Activated CD4-positive, alpha-beta T cell treated with anti-CD3 and anti-CD28 coated beads, Interleukin-2, amount 50 U/mL, for 24 hours (primary cell): ENCODE measurements around the gene C20orf96.
"Not testable (repeated sequence)": the region's sequence is repeated elsewhere in the genome, so short reads cannot be mapped to it uniquely, and the experiment has no call there.

ENCODE experiments used
- DNase-seq, 2 donors: peaks; one replicate each; pipeline ENCODE4 v3.0.0-alpha.2; 2020; ENCODE audit warnings: low read depth in 1 of 2, low spot score in 1 of 2

C20orf96 gene, protein sequence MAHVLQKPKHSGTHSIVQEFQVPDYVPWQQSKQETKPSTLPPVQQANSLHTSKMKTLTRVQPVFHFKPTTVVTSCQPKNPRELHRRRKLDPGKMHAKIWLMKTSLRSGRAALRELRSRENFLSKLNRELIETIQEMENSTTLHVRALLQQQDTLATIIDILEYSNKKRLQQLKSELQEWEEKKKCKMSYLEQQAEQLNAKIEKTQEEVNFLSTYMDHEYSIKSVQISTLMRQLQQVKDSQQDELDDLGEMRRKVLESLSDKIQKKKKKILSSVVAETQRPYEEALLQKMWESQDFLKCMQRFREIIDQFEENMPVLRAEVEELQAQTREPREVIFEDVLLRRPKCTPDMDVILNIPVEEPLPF

DNA sequence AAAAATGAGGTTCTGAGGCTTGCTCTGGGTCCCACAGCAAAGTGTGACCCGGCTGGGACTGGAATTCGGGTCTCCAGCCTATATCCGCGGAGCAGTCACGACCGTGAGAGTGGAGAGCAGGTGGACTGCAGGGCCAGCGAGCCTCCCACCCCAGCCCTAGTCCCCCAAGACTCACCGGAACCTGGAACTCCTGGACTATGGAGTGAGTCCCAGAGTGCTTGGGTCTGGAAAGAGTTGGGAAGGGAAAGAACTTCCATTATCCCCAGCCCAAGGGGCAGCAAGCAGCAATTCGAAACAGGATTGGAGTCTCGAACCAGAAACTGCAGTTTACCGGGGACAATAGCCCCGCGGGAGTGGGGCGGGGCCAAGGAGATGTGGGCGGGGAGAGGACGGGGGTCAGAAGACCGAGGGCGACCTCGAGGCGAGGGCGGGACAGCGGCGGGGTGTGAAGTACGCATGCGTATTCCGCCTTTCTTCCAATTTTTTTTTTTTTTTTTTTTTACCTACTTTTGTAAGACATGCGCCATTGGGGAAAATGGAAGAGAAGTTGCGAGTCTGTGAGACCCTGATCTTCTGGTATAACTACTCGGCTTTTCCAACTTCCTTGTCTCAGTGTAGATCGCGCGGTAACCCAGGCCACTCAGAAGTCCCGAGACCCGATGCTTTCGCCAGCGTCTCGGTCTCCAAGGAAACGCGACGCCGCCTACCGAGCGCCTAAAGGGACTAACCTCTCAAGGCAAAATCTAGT lies at the start of gene C20orf96:
TSS of gene C20orf96 (minus strand) at position 667 of the 748 bp plus-strand sequence. CDS start at position 527, 140 bp downstream.
- peak; percentile 58 to 84 for DNase-seq

DNA sequence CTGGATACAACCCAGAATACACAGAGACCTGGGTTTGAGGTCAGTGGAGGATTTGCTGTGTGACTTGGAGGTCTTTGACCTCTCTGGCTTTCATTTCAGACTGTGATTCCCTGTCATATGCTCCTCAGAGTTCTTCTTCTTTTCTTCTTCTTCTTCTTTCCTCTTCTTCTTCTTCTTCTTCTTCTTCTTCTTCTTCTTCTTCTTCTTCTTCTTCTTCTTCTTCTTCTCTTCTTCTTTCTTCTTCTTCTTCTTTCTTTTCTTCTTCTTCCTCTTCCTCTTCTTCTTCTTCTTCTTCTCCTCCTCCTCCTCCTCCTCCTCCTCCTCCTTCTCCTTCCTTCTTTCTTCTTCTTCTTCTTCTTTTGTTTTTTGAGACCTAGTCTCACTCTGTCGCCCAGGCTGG lies 45.5 kb upstream of the C20orf96 start:
- not testable (repeated sequence) for DNase-seq

DNA sequence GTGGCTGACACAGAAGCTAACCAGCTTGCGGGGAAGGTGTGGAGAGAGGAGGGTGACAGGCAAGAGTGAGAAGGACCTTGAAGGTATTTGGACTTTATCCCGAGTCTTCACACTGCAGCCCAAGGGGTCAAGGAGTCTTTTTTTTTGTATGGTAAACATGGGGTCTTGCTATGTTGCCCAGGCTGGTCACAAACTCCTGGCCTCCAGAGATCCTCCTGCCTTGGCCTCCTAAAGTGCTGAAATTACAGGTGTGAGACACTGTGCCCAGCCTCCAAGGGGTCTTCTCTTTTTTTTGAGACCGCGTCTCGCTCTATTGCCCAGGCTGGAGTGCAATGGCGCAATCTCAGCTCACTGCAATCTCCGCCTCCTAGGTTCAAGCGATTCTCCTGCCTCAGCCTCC lies 44.0 kb upstream of the C20orf96 start:
- no peak for DNase-seq

DNA sequence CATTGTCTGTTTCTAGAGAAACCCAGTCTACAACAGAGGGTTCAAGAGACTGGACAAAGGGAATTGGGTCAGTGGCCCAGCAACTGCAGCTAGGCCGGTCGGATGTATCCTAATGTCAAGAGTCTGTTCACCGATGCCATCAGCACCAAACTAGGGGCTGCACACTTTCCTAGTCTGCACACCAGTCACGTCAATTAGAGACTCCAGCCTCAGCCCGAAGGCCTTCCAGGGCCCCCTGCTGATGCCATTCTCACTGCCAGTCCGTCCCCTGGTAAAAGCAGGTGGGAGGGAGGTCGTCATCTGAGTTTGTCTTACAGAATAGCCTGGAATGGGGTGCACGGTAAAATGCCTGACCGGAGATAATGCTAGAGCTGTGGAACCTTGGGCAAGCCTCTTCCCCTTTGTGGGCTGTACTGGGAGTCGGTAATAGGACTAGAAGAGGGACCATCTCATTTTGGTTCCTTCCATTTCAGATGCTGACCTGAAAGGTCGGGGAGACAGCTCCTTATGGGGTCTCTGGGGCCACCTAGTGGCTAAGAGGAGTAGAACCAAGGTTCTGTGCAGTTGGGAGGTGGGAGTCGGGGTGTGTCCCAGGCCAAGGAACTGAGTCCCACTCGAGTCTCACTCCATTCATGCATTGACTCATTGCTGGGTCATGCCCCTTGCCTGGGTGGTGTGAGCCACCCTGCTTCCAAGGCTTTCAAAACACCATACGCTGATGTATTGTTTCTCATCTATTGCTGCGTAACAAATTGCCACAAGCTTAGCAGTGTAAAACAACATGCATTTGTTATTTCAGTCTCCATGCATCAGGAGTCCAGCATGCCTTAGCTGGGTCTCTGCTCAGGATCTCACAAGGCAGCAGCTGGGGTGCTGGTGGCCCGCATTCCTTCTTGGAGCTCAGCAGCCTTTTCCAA lies 39.9 kb upstream of the C20orf96 start:
- DNase-seq: peak in 1 of 2 donors; percentile 54

DNA sequence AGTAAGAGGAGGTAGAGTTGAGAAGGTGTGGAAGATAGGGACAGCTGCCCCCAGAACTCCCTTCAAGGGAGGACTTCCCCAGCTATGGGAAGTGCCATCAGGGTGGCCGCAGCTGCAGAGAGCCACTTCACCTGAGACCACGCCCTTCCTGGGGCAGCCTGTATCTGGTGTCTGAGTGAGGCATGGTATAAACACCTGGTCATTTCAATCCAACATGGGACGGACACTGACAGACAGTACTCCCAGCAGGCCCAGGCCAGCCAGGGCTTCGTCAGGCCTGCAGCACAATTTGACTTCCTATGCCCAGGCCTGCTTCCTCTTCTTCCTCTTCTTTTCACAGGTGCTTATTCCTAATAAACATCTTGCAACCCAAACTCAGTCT lies 39.3 kb upstream of the C20orf96 start:
- no peak for DNase-seq

DNA sequence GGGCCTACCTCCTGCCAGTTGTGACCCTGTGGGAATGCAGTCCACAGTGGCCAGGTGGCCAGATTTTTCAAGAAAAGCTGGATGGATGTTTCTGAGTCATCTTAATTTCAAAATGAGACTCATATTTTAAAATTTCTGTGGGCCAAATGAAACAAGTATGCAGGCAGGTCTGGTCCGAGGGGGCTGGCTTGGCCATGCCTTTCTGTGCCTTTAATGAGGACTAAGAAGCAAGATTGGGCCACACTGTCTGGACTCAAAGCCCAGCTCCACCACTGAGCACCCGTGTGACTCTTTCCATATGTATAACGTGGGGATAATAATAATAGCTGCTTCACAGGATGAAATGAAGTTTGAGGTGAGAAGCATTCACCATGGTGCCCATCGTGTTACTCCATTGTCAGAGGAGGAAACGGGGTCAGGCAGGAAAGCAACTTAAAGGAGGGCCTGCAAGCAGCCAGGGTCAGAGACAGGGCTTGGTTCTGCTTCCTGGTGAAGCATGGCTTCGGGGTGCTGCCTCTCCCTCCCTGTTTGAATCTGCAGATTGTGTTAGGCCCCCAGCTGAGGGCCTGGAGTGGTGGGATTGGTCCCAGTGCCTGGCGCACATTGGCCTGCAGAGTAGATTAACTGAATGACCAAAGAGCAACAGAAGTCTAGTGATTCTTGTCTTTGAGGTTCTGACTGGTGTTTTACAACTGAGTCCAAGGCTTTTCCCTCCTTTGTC lies 38.6 kb upstream of the C20orf96 start:
- DNase-seq: no peak

DNA sequence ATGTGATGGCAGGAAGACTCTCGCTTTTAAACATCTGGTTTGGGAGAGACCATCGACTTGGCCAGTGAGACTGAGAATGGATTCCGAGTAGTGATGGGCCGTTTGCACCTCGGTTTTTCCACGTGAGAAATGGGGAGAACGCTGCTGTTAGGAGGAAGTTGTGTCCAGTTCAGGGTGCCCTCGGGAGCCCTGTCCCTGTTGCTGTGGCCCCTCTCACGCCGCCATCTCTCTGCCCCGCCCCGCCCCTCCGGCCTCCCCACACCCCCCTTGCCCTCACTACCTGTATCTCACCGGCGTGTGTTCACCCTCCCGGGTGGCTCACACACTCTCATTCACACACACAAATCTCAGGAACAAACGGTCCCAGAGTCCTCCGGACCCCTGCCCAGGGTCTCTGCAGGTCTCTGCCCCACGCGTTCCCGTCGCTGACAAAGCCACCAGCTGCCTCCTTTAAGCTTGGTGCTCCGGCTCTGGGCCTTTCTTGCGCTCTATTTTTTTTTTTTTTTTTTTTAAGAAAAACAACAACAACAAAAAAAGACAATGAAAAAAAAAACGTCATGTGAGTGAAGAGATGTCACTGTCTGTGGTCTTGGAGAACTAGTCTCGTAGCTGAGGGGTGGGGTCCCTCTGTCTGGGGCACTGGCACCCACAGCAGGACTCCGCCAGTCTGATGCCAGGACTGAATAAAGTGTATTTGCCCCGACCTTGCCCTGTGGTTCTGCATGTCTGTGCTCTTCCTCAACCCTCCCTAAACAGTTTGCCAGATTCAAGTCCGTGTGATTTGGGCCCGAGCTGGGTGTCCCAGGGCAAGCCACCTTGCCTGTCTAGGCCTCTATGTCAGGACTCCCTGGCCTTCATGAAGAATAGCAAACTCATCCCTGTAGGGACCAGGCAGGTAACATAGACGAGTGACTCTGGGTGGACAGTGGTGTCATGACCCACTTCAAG lies 37.8 kb upstream of the C20orf96 start:
- no peak for DNase-seq

DNA sequence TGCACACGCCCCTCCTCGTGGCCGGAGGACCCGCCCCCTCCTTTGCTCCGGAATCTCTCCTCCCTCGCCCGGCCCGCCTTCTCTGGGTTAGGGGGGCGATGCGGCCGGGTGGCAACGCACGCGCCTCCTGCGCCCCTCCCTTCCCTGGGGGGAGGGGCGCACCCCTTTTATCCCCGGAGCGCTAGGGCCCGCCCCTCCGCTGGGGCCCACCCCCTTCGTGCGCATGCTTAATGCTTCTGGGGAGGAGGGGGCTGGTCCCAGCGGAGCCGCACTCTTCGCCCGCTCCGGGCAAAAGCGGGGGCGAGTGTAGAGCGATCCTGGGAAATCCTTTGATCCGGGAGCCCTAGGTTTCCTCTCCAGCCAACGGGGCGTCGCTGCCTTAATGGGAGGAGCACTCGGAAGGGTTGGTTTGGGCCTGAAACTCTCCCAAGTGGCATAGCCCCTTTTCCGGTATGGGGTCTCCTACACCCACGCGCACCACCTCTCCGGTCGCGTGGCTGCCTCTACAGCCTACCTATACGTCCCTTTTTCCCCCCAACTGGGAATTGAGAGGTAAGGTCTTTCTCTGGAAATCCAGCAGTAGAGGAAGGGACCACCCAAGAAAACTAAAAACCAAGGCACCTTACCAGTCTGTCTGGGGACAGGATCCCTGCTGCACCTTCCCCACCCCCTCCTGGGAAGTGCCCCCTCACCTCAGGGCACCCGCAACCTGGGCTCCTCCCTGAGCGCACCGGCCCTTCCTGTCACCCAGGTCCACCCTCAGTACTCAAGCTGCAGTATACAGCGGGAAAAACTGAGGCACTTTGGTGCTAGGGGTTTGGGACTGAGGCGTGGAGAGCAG lies 36.9 kb upstream of the C20orf96 start:
- peak in 1 of 2 donors; percentile 36 for DNase-seq

DNA sequence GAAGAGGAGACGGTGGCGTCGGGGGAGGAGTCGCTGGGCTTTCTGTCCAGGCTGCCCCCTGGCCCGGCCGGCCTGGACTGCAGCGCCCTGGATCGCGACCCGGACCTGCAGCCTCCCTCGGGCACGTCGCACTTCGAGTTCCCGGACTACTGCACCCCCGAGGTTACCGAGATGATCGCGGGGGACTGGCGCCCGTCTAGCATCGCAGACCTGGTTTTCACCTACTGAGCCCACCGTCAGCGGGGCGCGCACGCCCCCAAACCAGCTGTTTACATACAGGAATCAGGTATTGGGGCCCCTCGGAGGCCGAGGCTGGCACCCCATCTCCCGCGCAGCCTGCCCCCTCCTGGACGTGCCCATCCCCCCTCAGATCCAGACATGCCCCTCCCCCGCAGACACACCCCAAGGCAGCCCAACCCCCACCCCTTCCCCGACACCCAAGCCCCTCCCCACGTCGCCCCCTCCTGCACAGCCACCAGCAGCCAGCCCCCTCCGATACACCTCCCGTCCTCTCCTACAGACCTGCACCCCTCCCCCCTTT lies 36.2 kb upstream of the C20orf96 start:
- no peak for DNase-seq

DNA sequence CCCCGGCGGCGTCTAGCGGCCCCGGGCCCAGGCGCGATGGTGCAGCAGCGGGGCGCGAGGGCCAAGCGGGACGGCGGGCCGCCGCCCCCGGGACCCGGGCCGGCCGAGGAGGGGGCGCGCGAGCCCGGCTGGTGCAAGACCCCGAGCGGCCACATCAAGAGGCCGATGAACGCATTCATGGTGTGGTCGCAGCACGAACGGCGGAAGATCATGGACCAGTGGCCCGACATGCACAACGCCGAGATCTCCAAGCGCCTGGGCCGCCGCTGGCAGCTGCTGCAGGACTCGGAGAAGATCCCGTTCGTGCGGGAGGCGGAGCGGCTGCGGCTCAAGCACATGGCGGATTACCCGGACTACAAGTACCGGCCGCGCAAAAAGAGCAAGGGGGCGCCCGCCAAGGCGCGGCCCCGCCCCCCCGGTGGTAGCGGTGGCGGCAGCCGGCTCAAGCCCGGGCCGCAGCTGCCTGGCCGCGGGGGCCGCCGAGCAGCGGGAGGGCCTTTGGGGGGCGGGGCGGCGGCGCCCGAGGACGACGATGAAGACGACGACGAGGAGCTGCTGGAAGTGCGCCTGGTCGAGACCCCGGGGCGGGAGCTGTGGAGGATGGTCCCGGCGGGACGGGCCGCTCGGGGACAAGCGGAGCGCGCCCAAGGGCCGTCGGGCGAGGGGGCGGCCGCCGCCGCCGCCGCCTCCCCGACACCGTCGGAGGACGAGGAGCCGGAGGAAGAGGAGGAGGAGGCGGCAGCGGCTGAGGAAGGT lies 35.5 kb upstream of the C20orf96 start:
- peak in 1 of 2 donors; percentile 21 for DNase-seq

DNA sequence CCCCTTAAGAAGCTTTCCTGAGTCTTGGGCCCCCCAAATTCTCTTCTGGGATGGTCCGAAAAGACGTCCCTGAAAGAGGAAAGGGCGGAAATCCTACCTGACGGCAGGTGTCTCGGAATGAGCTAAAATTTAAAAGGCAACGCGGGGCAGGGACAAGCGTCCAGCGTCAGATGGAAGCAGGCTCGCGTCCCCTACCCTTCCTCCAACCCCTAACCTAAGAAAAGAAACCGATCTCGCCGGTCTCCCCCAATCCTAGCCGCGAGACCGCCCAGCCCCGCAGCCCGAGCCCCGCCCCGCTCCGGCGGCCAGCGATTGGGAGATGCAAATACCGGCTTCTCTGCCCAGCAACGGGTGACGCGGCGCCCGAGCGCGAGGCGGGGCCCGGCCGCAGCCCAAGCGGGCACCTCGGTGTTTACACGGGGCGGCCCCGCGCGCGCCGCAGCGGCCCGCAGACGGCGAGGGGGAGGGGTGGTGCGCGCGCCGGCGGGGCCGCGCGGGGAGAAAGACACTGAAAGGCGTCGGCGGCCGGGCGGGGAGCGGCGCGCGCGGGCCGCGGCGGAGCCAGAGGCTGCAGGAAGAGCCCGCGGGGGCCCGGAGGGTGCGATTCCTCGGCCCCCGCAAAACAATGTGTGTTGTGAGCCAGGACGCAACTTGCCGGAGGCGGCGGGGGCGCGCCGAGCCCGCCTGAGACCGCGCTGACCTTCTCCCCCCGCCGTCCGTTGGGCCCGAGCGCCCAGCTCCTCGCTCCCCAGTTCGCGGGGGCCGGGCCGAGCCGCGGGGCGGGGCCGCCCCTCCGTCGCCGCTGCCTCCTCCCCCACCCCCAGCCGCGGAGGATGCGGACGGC lies 34.7 kb upstream of the C20orf96 start, which contains the start of gene SOX12:
TSS of gene SOX12 (plus strand) at position 508 of the 844 bp plus-strand sequence. CDS start 373 bp downstream, outside the sequence.
- DNase-seq: peak; percentile 91 to 92

DNA sequence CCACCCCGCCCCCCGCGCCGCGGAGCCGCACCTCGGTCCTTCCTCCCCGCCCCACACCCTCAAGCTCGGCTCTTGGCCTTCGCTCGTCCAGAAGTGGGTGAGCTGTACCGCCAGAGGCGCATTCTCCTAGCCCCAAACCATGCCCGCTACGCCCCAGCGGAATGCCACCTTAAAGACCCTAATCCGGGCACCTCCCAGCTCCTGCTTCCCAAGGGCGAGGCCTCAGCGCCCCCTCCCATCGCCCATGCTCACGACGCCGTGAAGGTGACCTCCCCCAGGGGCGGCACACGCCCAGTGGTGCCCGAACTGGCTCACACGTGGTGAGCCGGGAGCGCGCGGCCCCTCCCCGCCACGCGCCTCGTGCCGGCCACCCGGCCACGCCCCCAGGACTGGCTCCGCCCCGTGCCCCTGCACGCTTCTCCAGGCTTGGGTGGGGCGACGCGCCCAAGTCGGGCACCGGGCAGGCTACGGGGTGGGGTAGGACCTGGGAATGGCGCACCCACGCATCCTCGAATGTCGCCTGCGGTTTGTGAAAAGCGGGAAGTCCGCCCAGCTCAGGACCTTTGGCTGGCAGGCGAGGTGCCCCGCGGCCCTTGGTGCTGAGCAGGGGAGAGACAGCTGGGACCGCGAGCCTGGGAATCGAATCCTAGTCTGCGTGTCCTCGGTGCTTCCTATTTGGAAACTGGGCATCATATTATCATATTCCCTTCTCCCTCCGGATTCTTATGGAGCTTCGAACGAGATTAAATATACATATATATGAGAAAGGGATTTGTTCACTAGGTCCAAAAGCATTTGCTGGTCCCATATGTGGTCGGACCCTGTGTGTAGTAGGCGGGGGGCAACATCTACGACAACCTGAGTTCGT lies 33.9 kb upstream of the C20orf96 start:
- DNase-seq: peak; percentile 81 to 85

DNA sequence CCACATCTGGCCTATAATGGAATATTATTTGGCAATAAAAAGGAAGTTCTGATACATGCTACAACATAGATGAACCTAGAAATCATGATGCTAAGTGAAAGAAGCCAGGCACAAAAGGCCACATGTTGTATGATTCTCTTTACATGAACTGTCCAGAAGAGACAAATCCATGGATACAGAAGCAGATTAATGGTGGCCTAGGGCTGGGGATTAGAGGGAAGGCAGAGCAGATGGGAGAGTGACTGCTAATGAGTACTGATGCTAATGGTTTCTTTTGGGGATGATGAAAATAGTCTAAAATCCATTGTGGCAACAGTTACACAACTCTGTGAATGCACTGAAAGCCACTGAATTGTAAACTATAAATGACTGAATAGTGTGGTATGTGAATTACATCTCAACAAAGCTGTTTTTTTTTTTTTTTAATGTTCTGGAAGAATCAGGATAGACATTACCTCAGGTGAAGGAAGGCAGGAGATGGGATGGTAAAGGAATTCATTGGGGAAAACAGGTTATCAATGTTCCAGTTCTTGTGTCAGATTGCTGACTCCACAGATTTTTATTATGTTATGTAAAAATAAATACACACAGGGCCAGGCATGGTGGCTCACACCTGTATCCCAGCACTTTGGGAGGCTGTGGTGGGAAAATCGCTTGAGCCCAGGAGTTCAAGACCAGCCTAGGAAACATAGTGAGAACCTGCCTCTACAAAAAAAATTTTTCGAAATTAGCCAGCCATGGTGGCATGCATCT lies 25.9 kb upstream of the C20orf96 start:
- DNase-seq: no peak

DNA sequence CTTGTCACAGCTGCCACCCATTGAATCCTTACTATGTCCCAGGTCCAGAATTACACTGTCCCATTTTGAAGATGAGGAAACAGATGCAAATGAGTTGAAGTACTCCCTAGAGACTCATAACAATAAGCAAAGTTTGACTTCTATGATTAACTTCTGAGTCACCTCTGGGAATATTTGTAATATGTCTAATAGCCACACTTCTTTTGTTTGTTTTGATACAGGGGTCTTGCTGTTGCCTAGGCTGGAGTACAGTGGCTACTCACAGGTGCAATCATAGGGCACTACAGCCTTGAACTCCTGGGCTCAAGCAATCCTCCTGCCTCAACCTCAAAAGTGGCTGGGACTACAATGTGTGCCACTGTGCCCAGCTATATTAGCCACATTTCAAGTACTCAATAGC lies 23.4 kb upstream of the C20orf96 start:
- no peak for DNase-seq

DNA sequence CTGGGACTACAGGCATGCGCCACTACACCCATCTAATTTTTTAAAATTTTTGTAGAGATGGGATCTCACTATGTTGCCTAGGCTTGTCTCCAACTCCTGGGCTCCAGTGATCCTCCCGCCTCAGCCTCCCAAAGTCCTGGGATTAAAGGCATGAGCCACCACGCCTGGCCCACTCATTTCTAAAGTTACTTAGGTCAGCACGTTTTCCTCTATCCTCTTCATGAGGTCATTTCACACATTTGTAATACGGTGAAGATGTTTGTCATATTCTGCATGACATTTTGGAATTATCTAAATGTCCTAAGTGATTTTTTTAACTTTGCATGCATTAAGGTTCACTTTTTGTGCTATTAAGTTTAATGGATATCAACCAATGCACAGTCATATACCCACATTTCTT lies 22.9 kb upstream of the C20orf96 start:
- no peak for DNase-seq
